A673 (cell line): Measurements from ENCODE around the gene B4GALT6. TPM values are rescaled to one million over a fixed set of nuclear protein-coding genes. Genes with fewer than 3 reads are reported as not detected.

Experiments
- BruUV-seq: library from RNA; stranded (reverse); fragments of 400-500 nt; replicated peaks from 2 replicates; lab custom pipeline; 2021; lab: Mats Ljungman, UMichigan
- CTCF ChIA-PET: fragments of 300-600 bp; sonication (Branson Sonifier 250); formaldehyde crosslinking; loops from one replicate; lab custom pipeline; 2022; ENCODE audit warnings: antibody characterized with exemption; lab: Charles Lee
- POLR2A ChIA-PET: fragments of 300-600 bp; sonication (Branson Sonifier 250); formaldehyde crosslinking; loops from one replicate; lab custom pipeline; 2022; ENCODE audit warnings: antibody characterized with exemption; ENCODE audit not compliant: low non-redundant PET; lab: Charles Lee
- DNase-seq: peaks from one replicate; pipeline ENCODE4 v3.0.0-alpha.2; 2015; ENCODE audit warnings: low spot score
- H3K27ac ChIP-seq: fragments of 200-600 bp; sonication (generic); 2 replicates; pipeline ENCODE4 v1.5.1; 2016; ENCODE audit warnings: mixed run types, low read depth, mild to moderate bottlenecking, mixed read lengths, antibody characterized with exemption, low read length; ENCODE audit not compliant: poor library complexity, severe bottlenecking
- H3K27me3 ChIP-seq: fragments of 200-600 bp; sonication (generic); replicated peaks from 2 replicates; pipeline ENCODE4 v1.6.1; 2017; ENCODE audit warnings: mixed run types, low read depth, mild to moderate bottlenecking, mixed read lengths, antibody characterized with exemption, low read length; ENCODE audit not compliant: insufficient read depth, poor library complexity
- H3K36me3 ChIP-seq: fragments of 200-600 bp; sonication (generic); 2 replicates; pipeline ENCODE4 v1.6.1; 2016; ENCODE audit warnings: mixed run types, mild to moderate bottlenecking, mixed read lengths, antibody characterized with exemption, low read length; ENCODE audit not compliant: insufficient read depth, poor library complexity, severe bottlenecking
- H3K4me1 ChIP-seq: fragments of 200-600 bp; sonication (generic); 2 replicates; pipeline ENCODE4 v1.6.1; 2017; ENCODE audit warnings: mixed run types, mild to moderate bottlenecking, mixed read lengths, antibody characterized with exemption, low read length; ENCODE audit not compliant: insufficient read depth, poor library complexity, severe bottlenecking
- H3K4me3 ChIP-seq: fragments of 200-600 bp; sonication (generic); 2 replicates; pipeline ENCODE4 v1.5.1; 2016; ENCODE audit warnings: low read depth, mixed run types, mild to moderate bottlenecking, mixed read lengths, low read length; ENCODE audit not compliant: poor library complexity, severe bottlenecking
- H3K9me3 ChIP-seq: fragments of 200-600 bp; sonication (generic); 2 replicates; pipeline ENCODE4 v1.6.1; 2016; ENCODE audit warnings: mixed run types, low read depth, mild to moderate bottlenecking, mixed read lengths, antibody characterized with exemption, low read length; ENCODE audit not compliant: poor library complexity, severe bottlenecking
- EZH2 ChIP-seq: fragments of 200-600 bp; sonication (generic); IDR thresholded peaks from 2 replicates; pipeline ENCODE4 v1.6.1; 2017; ENCODE audit warnings: borderline replicate concordance, low read depth, mild to moderate bottlenecking, mixed read lengths, antibody characterized with exemption, low read length; ENCODE audit not compliant: poor library complexity, severe bottlenecking
- intact Hi-C: fragments of 100-400 bp; cut with micrococcal nuclease; formaldehyde crosslinking; loops from one replicate; pipeline ENCODE4 v1.10.0; 2022; ENCODE audit not compliant: unreplicated experiment
- total RNA-seq: library from RNA; stranded (reverse); gene quantifications from 2 replicates; pipeline ENCODE4 v1.2.3, GENCODE V29; 2021
- TF ChIP-seq, protein P1 (sequence below): fragments of 300-800, 200-600 bp; sonication (generic); conservative IDR thresholded peaks from 2 replicates; pipeline ENCODE4 v1.5.1; 2017; ENCODE audit warnings: low read depth, mild to moderate bottlenecking, antibody characterized with exemption, low read length, moderate library complexity, mixed read lengths

Gene B4GALT6
- total RNA-seq, 1 experiment from 2014 or later = 6.0 TPM

DNA sequence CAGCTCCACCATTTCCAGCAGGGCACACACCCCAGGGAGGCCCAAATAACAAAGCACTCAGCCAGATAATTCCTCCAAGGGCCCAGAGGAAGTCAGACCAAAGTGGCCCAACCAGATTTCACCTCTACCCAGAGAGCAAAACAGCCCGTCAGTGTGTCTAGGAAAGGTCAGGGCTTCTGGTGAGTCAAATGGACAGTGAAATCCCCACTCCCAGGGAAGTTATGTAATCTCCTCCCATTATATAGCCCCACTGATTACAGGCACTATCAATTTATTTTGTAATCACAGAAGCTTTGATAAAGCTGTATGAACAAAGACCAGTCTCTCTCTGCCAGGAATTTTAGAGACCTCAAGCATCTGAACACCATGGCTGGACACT, 4.0 kb downstream of the B4GALT6 start:
- ChIA-PET CTCF (no interaction called here), POLR2A (no interaction called here)
- Histone ChIP-seq H3K4me1 (peaks cover 14% of the 10 kb centered on the region), H3K36me3 (no peaks in the 10 kb centered on the region), H3K4me3 (no peak overlapping the region), H3K9me3 (no peaks in the 10 kb centered on the region), H3K27ac (no peak overlapping the region), H3K27me3 (peaks cover 37% of the 10 kb centered on the region)
- TF ChIP-seq EZH2 = no peak
- TF ChIP-seq, protein P1, sequence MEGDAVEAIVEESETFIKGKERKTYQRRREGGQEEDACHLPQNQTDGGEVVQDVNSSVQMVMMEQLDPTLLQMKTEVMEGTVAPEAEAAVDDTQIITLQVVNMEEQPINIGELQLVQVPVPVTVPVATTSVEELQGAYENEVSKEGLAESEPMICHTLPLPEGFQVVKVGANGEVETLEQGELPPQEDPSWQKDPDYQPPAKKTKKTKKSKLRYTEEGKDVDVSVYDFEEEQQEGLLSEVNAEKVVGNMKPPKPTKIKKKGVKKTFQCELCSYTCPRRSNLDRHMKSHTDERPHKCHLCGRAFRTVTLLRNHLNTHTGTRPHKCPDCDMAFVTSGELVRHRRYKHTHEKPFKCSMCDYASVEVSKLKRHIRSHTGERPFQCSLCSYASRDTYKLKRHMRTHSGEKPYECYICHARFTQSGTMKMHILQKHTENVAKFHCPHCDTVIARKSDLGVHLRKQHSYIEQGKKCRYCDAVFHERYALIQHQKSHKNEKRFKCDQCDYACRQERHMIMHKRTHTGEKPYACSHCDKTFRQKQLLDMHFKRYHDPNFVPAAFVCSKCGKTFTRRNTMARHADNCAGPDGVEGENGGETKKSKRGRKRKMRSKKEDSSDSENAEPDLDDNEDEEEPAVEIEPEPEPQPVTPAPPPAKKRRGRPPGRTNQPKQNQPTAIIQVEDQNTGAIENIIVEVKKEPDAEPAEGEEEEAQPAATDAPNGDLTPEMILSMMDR = no peak
- intact Hi-C loops = no loop called here
- BruUV-seq = no TSS peak
- DNase-seq = no peak

DNA sequence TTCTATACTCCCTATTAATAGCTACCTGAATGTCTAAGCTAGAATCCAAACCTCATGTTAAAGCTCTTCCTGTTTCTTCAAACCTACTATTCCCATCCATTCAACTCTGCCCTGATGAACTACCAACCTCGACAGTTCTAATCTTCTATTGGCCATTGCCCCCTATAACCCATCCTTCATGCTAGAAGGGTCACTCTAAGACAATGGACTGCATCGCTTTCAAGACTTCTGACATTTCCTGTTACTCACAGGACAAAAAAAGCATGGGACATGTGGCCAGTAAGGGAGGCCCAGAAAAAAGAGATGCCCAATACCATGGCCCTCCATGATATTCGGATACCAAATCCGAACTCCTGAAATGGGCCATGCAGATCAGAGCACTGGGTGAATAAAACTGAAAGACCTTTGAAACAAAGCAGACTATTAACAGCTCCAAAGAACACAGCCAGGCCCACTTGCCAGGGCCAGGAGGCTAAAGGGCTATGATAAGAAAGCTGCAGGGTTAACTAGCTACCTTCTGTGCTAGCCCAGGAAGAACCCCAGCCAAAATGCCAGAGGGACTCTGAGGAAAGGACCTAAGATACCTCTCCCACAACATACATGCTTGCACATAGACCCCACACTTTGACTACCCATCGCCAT, 4.5 kb downstream of the B4GALT6 start:
- Histone ChIP-seq H3K4me3 (no peak overlapping the region), H3K9me3 (no peaks in the 10 kb centered on the region), H3K27ac (no peak overlapping the region), H3K4me1 (peaks cover 19% of the 10 kb centered on the region), H3K36me3 (no peaks in the 10 kb centered on the region), H3K27me3 (peaks cover 37% of the 10 kb centered on the region)
- ChIA-PET POLR2A (no interaction called here), CTCF (no interaction called here)
- no peak for TF ChIP-seq EZH2
- TF ChIP-seq, protein P1 = no peak
- DNase-seq = no peak
- no TSS peak for BruUV-seq
- intact Hi-C loops = no loop called here

DNA sequence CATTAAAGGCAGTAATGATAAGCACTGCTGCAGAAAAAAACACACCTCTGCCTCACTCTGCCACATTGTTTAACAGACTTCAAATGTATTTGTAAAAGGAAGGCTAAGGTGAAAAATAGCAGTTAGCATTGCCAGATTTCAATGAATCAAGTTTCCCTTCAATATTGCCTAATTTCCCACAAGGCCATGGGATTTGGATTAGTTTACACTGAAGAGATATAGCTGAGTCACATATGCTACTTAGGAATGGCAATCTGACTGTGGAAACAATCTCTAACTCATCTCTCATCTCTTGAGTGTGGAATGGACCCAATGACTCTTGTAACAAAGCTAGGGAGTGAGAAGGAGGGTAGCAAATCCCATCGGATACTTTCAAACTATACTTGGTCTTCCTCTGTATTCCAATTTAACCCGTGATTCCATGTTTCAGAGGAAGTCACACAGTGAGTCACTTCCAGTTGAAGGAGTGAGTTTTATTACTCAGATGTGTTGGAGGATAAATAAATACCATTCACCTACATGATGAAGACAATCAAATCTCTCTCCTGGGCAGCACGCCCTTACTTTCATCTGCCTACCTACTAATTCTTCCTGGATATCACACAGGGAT, 5.1 kb downstream of the B4GALT6 start:
- H3K4me3 ChIP-seq = no peak overlapping the region
- DNase-seq = no peak
- H3K4me1 ChIP-seq = peaks cover 25% of the 10 kb centered on the region
- no TSS peak for BruUV-seq
- TF ChIP-seq, protein P1 = no peak
- TF ChIP-seq EZH2 = no peak
- ChIA-PET POLR2A (no interaction called here), CTCF (no interaction called here)
- intact Hi-C loops = no loop called here
- H3K27ac ChIP-seq = no peak overlapping the region
- H3K27me3 ChIP-seq = peaks cover 34% of the 10 kb centered on the region
- H3K36me3 ChIP-seq = no peaks in the 10 kb centered on the region
- H3K9me3 ChIP-seq = no peaks in the 10 kb centered on the region
